GM21717 (cell line): Measurements from ENCODE around the gene POU6F1.
"Not testable (repeated sequence)": the region's sequence is repeated elsewhere in the genome, so short reads cannot be mapped to it uniquely, and the experiment has no call there.

Experiments
- ATAC-seq: cut with Tn5 transposase; IDR thresholded peaks from one replicate; pipeline ENCODE4 v1.9.1; 2021; ENCODE audit warnings: mild to moderate bottlenecking, moderate library complexity; ENCODE audit not compliant: unreplicated experiment

The POU6F1 gene

GRCh38 chr12:51217968-51218606 is at the start of gene POU6F1:
Gene POU6F1, minus strand, starts transcription at chr12:51218062. Its CDS starts 11,226 bp downstream, at chr12:51206836.
- no peak for ATAC-seq

- peak; percentile 49 for ATAC-seq
These were observed 47.2 kb upstream of the POU6F1 start for GRCh38 chr12:51265024-51265423.

- ATAC-seq, result no peak
These were observed 46.4 kb upstream of the POU6F1 start for GRCh38 chr12:51264297-51264696.

- no peak for ATAC-seq
These were observed 45.5 kb upstream of the POU6F1 start for GRCh38 chr12:51263341-51263740.

GRCh38 chr12:51262758-51263177 is 44.9 kb upstream of the POU6F1 start:
- ATAC-seq, result no peak

- not testable (repeated sequence) for ATAC-seq
These were observed 41.7 kb upstream of the POU6F1 start for GRCh38 chr12:51259600-51259999.

- no peak for ATAC-seq
These were observed 36.7 kb upstream of the POU6F1 start for GRCh38 chr12:51254536-51254935.

- ATAC-seq, result no peak
These were observed 35.4 kb upstream of the POU6F1 start for GRCh38 chr12:51253276-51253675.

- no peak for ATAC-seq
These were observed 29.8 kb upstream of the POU6F1 start for GRCh38 chr12:51247523-51248206.

GRCh38 chr12:51246254-51246853 is 28.5 kb upstream of the POU6F1 start:
- ATAC-seq, result no peak

- no peak for ATAC-seq
These were observed 27.8 kb upstream of the POU6F1 start for GRCh38 chr12:51245476-51246253.

GRCh38 chr12:51244269-51244668 is 26.4 kb upstream of the POU6F1 start:
- ATAC-seq, result no peak

- no peak for ATAC-seq
These were observed 25.0 kb upstream of the POU6F1 start for GRCh38 chr12:51242876-51243275.

- ATAC-seq, result no peak
These were observed 24.3 kb upstream of the POU6F1 start for GRCh38 chr12:51242120-51242519.

- ATAC-seq, result no peak
These were observed 23.1 kb upstream of the POU6F1 start for GRCh38 chr12:51240971-51241370.

GRCh38 chr12:51238510-51239334 is 20.9 kb upstream of the POU6F1 start, which contains the start of gene DAZAP2:
Gene DAZAP2, plus strand, starts transcription at chr12:51238826. Its CDS starts 82 bp downstream, at chr12:51238908.
- ATAC-seq, result peak; percentile 89

- no peak for ATAC-seq
These were observed 20.2 kb upstream of the POU6F1 start for GRCh38 chr12:51238037-51238509.

GRCh38 chr12:51234530-51234929 is 16.7 kb upstream of the POU6F1 start:
- no peak for ATAC-seq

GRCh38 chr12:51232642-51233041 is 14.8 kb upstream of the POU6F1 start:
- ATAC-seq, result no peak

GRCh38 chr12:51229116-51229809 is 11.4 kb upstream of the POU6F1 start:
- ATAC-seq, result no peak
